Kidney epithelial cell (primary cell): ENCODE data around the gene MYPN. TPM values are rescaled to one million over a fixed set of nuclear protein-coding genes. Genes with fewer than 3 reads are reported as not detected.
"Not testable (repeated sequence)": the region's sequence is repeated elsewhere in the genome, so short reads cannot be mapped to it uniquely, and the experiment has no call there.

Source experiments
- DNase-seq: peaks from one replicate; pipeline ENCODE4 v3.0.0-alpha.2; 2010; ENCODE audit warnings: low read depth
- H3K27me3 ChIP-seq: 2 replicates; pipeline ENCODE4 v1.6.0; 2011; ENCODE audit warnings: low read length; ENCODE audit not compliant: control insufficient read depth, insufficient read depth
- H3K36me3 ChIP-seq: 2 replicates; pipeline ENCODE4 v1.5.1; 2011; ENCODE audit warnings: low read length; ENCODE audit not compliant: control insufficient read depth, insufficient read depth
- H3K4me3 ChIP-seq: 2 replicates; pipeline ENCODE4 v1.5.1; 2011; ENCODE audit warnings: low read depth, mild to moderate bottlenecking, control low read depth, low read length
- CTCF ChIP-seq: IDR thresholded peaks from 2 replicates; pipeline ENCODE4 v1.5.1; 2011; ENCODE audit warnings: mild to moderate bottlenecking, moderate library complexity, low read length, control low read depth, inconsistent platforms; ENCODE audit not compliant: insufficient read depth, poor library complexity, severe bottlenecking
- total RNA-seq: library from RNA; depleted of rRNA; stranded (reverse); fragments of >200 nt; gene quantifications from 2 replicates; pipeline ENCODE4 v1.2.3, GENCODE V29; 2015

Gene MYPN
- total RNA-seq, 1 donor from 2014 or later = 0.04 TPM

GRCh38 chr10:68146133-68146532, 36.8 kb downstream of the MYPN start:
- DNase-seq = no peak
- H3K36me3 ChIP-seq = no peaks in the 10 kb centered on the region
- no peak for TF ChIP-seq CTCF
- H3K27me3 ChIP-seq = no peaks in the 10 kb centered on the region
- H3K4me3 ChIP-seq = no peak overlapping the region

GRCh38 chr10:68151453-68151852, 42.2 kb downstream of the MYPN start:
- H3K27me3 ChIP-seq = no peaks in the 10 kb centered on the region
- no peak overlapping the region for H3K4me3 ChIP-seq
- H3K36me3 ChIP-seq = no peaks in the 10 kb centered on the region
- no peak for TF ChIP-seq CTCF
- DNase-seq = no peak

GRCh38 chr10:68153473-68154210, 44.4 kb downstream of the MYPN start:
- Histone ChIP-seq H3K27me3 (no peaks in the 10 kb centered on the region), H3K36me3 (no peaks in the 10 kb centered on the region), H3K4me3 (no peak overlapping the region)
- DNase-seq = peak; percentile 95
- TF ChIP-seq CTCF = no peak

- H3K27me3 ChIP-seq = no peaks in the 10 kb centered on the region
- H3K36me3 ChIP-seq = no peaks in the 10 kb centered on the region
- no peak for TF ChIP-seq CTCF
- no peak for DNase-seq
- no peak overlapping the region for H3K4me3 ChIP-seq
Measured at GRCh38 chr10:68154211-68154497, 44.9 kb downstream of the MYPN start.

- no peak overlapping the region for H3K4me3 ChIP-seq
- no peak for TF ChIP-seq CTCF
- no peaks in the 10 kb centered on the region for H3K36me3 ChIP-seq
- no peaks in the 10 kb centered on the region for H3K27me3 ChIP-seq
- DNase-seq = no peak
Measured at GRCh38 chr10:68155615-68156210, 46.4 kb downstream of the MYPN start.

- no peak overlapping the region for H3K4me3 ChIP-seq
- no peaks in the 10 kb centered on the region for H3K27me3 ChIP-seq
- DNase-seq = no peak
- peak; percentile 74 for TF ChIP-seq CTCF
- H3K36me3 ChIP-seq = no peaks in the 10 kb centered on the region
Measured at GRCh38 chr10:68156373-68157185, 47.3 kb downstream of the MYPN start.

GRCh38 chr10:68157522-68157921, 48.2 kb downstream of the MYPN start:
- H3K27me3 ChIP-seq, H3K36me3 ChIP-seq, DNase-seq, H3K4me3 ChIP-seq: not testable (repeated sequence)
